ENCODE measurements around the gene IFIH1. TPM values are rescaled to one million over a fixed set of nuclear protein-coding genes. Genes with fewer than 3 reads are reported as not detected.

Gene IFIH1
- total RNA-seq, 1 experiment from 2014 or later: 7.8 TPM

GRCh38 chr2:162295009-162295408 is 23.5 kb downstream of the IFIH1 start:
- H3K36me3 ChIP-seq (ENCODE audit: low read depth, low read length): no peaks in the 10 kb centered on the region
- intact Hi-C loops (cut with micrococcal nuclease): loop anchor here (5.0 to 10.0 kb wide), 2 partner anchors 33 to 710 kb away; no protein-coding TSS in a partner anchor
- H3K9me3 ChIP-seq (ENCODE audit: low read length): no peaks in the 10 kb centered on the region
- ATAC-seq (no peak), DNase-seq (no peak)
- no peaks in the 10 kb centered on the region for H4K20me1 ChIP-seq (ENCODE audit: low read length)
- ChIA-PET POLR2A (ENCODE audit: unreplicated experiment) (no interaction called here), CTCF (interaction anchor here (0.7 kb wide), 1 partner anchor 118 kb away, joined by 5 read pairs; no protein-coding TSS in a partner anchor)
- no TSS peak for BruUV-seq (replicated peaks)
- no peaks in the 10 kb centered on the region for H3K9me2 ChIP-seq (replicated peaks; ENCODE audit: low read length)
- H3K27me3 ChIP-seq (ENCODE audit: low read length): no peaks in the 10 kb centered on the region
- no peak for TF ChIP-seq EZH2 (IDR thresholded peaks at IDR 0.05; ENCODE audit: low read length, unreplicated experiment)
- no peak for TF ChIP-seq CTCF (conservative IDR thresholded peaks at IDR 0.05; ENCODE audit: low read depth, low read length)
- TF ChIP-seq EZH2phosphoT487 (IDR thresholded peaks at IDR 0.05; ENCODE audit: borderline replicate concordance, low read length): no peak
- no peaks in the 10 kb centered on the region for H3F3A ChIP-seq (ENCODE audit: low read length, unreplicated experiment)
- H3K4me1 ChIP-seq (ENCODE audit: insufficient read depth, low read length): peaks cover 13% of the 10 kb centered on the region; the same call in 1 of the 2 replicates
- H3K79me2 ChIP-seq (ENCODE audit: low read length): no peaks in the 10 kb centered on the region
- H3K4me3 ChIP-seq (ENCODE audit: low read length): no peak overlapping the region
- no peak overlapping the region for H3K27ac ChIP-seq (ENCODE audit: low read length)
- no peak overlapping the region for H3K9ac ChIP-seq (ENCODE audit: low read length)
- no peak overlapping the region for H2AFZ ChIP-seq (ENCODE audit: low read length)
- H3K4me2 ChIP-seq (ENCODE audit: low read length): no peak overlapping the region

GRCh38 chr2:162293122-162293786 is 25.2 kb downstream of the IFIH1 start:
- peak; percentile 57 for DNase-seq
- H3K36me3 ChIP-seq (ENCODE audit: low read depth, low read length): no peaks in the 10 kb centered on the region
- H3K9me3 ChIP-seq (ENCODE audit: low read length): no peaks in the 10 kb centered on the region
- ChIA-PET CTCF (no interaction called here), POLR2A (ENCODE audit: unreplicated experiment) (no interaction called here)
- no TSS peak for BruUV-seq (replicated peaks)
- no peaks in the 10 kb centered on the region for H3K27me3 ChIP-seq (ENCODE audit: low read length)
- H3K27ac ChIP-seq (ENCODE audit: low read length): no peak overlapping the region
- H3K9me2 ChIP-seq (replicated peaks; ENCODE audit: low read length): no peaks in the 10 kb centered on the region
- H4K20me1 ChIP-seq (ENCODE audit: low read length): no peaks in the 10 kb centered on the region
- intact Hi-C loops (cut with micrococcal nuclease): loop anchor here (10.0 kb wide), 1 partner anchor 708 kb away; no protein-coding TSS in a partner anchor
- no peak overlapping the region for H2AFZ ChIP-seq (ENCODE audit: low read length)
- H3K4me1 ChIP-seq (ENCODE audit: insufficient read depth, low read length): peaks cover 13% of the 10 kb centered on the region; the same call in 1 of the 2 replicates
- TF ChIP-seq EZH2 (IDR thresholded peaks at IDR 0.05; ENCODE audit: low read length, unreplicated experiment): no peak
- no peak for TF ChIP-seq EZH2phosphoT487 (IDR thresholded peaks at IDR 0.05; ENCODE audit: borderline replicate concordance, low read length)
- TF ChIP-seq CTCF (conservative IDR thresholded peaks at IDR 0.05; ENCODE audit: low read depth, low read length): no peak
- no peak overlapping the region for H3K4me3 ChIP-seq (ENCODE audit: low read length)
- ATAC-seq: peak; percentile 91
- H3K79me2 ChIP-seq (ENCODE audit: low read length): no peaks in the 10 kb centered on the region
- no peak overlapping the region for H3K9ac ChIP-seq (ENCODE audit: low read length)
- 0 out of 2 replicates have a peak overlapping the region, but pooled peaks have one; percentile 38 for H3K4me2 ChIP-seq (ENCODE audit: low read length)
- H3F3A ChIP-seq (ENCODE audit: low read length, unreplicated experiment): no peaks in the 10 kb centered on the region

- no TSS peak for BruUV-seq (replicated peaks)
- Histone ChIP-seq H3K4me3 (ENCODE audit: low read length) (no peak overlapping the region), H4K20me1 (ENCODE audit: low read length) (no peaks in the 10 kb centered on the region), H3K9me3 (ENCODE audit: low read length) (no peaks in the 10 kb centered on the region), H3F3A (ENCODE audit: low read length, unreplicated experiment) (no peaks in the 10 kb centered on the region), H3K27ac (ENCODE audit: low read length) (no peak overlapping the region), H2AFZ (ENCODE audit: low read length) (no peak overlapping the region), H3K9me2 (replicated peaks; ENCODE audit: low read length) (no peaks in the 10 kb centered on the region), H3K36me3 (ENCODE audit: low read depth, low read length) (no peaks in the 10 kb centered on the region), H3K79me2 (ENCODE audit: low read length) (no peaks in the 10 kb centered on the region), H3K27me3 (ENCODE audit: low read length) (no peaks in the 10 kb centered on the region), H3K4me1 (ENCODE audit: insufficient read depth, low read length) (peaks cover 13% of the 10 kb centered on the region; the same call in 1 of the 2 replicates), H3K4me2 (ENCODE audit: low read length) (no peak overlapping the region), H3K9ac (ENCODE audit: low read length) (no peak overlapping the region)
- DNase-seq: no peak
- no peak for ATAC-seq
- intact Hi-C loops (cut with micrococcal nuclease): loop anchor here (10.0 kb wide), 1 partner anchor 707 kb away; no protein-coding TSS in a partner anchor
- ChIA-PET POLR2A (ENCODE audit: unreplicated experiment) (no interaction called here), CTCF (no interaction called here)
- TF ChIP-seq CTCF (conservative IDR thresholded peaks at IDR 0.05; ENCODE audit: low read depth, low read length): no peak
Observed at GRCh38 chr2:162291748-162292147, 26.7 kb downstream of the IFIH1 start.
